Thyroid gland (tissue), 4 donors: ENCODE results near the gene PDE11A. TPM values are rescaled to one million over a fixed set of nuclear protein-coding genes. Genes with fewer than 3 reads are reported as not detected.
"Not testable (repeated sequence)": the region's sequence is repeated elsewhere in the genome, so short reads cannot be mapped to it uniquely, and the experiment has no call there.

ENCODE experiments used
- DNase-seq, 2 donors: peaks; one replicate each; pipeline ENCODE4 v3.0.0-alpha.2; 2019
- H3K27ac ChIP-seq, 3 donors: fragments of 200-600 bp; sonication (generic); 1 replicate in 2 of 3; 2 replicates in 1 of 3; pipeline ENCODE4 v1.5.1; 2016 to 2019; ENCODE audit warnings: mild to moderate bottlenecking in 1 of 3, moderate library complexity in 1 of 3
- H3K27me3 ChIP-seq: fragments of 200-600 bp; sonication (generic); one replicate; pipeline ENCODE4 v1.5.1; 2019
- H3K36me3 ChIP-seq, 2 donors: fragments of 200-600 bp; sonication (generic); one replicate each; pipeline ENCODE4 v1.5.1; 2016 to 2019
- H3K4me1 ChIP-seq, 2 donors: fragments of 200-600 bp; sonication (generic); one replicate each; pipeline ENCODE4 v1.5.1; 2017 to 2019
- H3K4me3 ChIP-seq, 3 donors: fragments of 200-600 bp; sonication (generic); replicated peaks in 1 of 3; 1 replicate in 2 of 3; 2 replicates in 1 of 3; pipeline ENCODE4 v1.5.1; 2016; ENCODE audit warnings: mild to moderate bottlenecking in 1 of 3
- H3K9me3 ChIP-seq: fragments of 200-600 bp; sonication (generic); one replicate; pipeline ENCODE4 v1.5.1; 2017
- CTCF ChIP-seq, 6 experiments: fragments of 200-600 bp in 3 of 6; fragments of 450-650 bp in 3 of 6; sonication (generic) in 3 of 6; IDR thresholded peaks; one replicate each; pipeline ENCODE4 v1.5.1; 2016 to 2019; ENCODE audit warnings: antibody characterized with exemption in 6 of 6, mild to moderate bottlenecking in 2 of 6, inconsistent platforms in 1 of 6, moderate library complexity in 1 of 6
- POLR2A ChIP-seq, 2 donors: fragments of 450-650 bp; IDR thresholded peaks; one replicate each; pipeline ENCODE4 v1.6.1; 2017; ENCODE audit warnings: antibody characterized with exemption in 2 of 2, mild to moderate bottlenecking in 2 of 2, moderate library complexity in 1 of 2
- WGBS, 2 donors: methylation state at CpG; one replicate each; pipeline ENCODE4 v1.1.5; 2017; 5-methylcytosine and 5-hydroxymethylcytosine counted together
- intact Hi-C: fragments of 100-400 bp; cut with DNase I; formaldehyde crosslinking; loops from one replicate; pipeline ENCODE4 v1.15.1; 2023
- total RNA-seq, 4 donors: library from RNA; depleted of rRNA; stranded (reverse); fragments of >200 nt; gene quantifications; one replicate each; pipeline ENCODE4 v1.2.3, GENCODE V29; 2016

Gene PDE11A
- total RNA-seq, 4 donors from 2014 or later = 2.2 to 4.0 (median 3.0) TPM

GRCh38 chr2:177952151-177952550 is 120.4 kb downstream of the PDE11A start:
- intact Hi-C loops = no loop called here
- Histone ChIP-seq H3K36me3 (no peaks in the 10 kb centered on the region), H3K9me3 (no peaks in the 10 kb centered on the region), H3K4me3 (no peak overlapping the region), H3K4me1 (no peaks in the 10 kb centered on the region), H3K27me3 (no peaks in the 10 kb centered on the region), H3K27ac (no peak overlapping the region)
- 62 to 83% methylated on average over 1 of the region's 1 CpG for WGBS, 2 donors
- no peak for DNase-seq
- TF ChIP-seq CTCF (IDR thresholded peaks at IDR 0.05) (no peak), POLR2A (IDR thresholded peaks at IDR 0.05) (no peak)

- intact Hi-C loops, H3K9me3 ChIP-seq, H3K4me1 ChIP-seq, H3K27ac ChIP-seq, H3K36me3 ChIP-seq, H3K4me3 ChIP-seq, H3K27me3 ChIP-seq, DNase-seq: not testable (repeated sequence)
- 82 to 93% methylated on average over 3 of the region's 3 CpGs for WGBS, 2 donors
These were observed 125.0 kb downstream of the PDE11A start for GRCh38 chr2:177947598-177947997.

GRCh38 chr2:177944530-177944929 is 128.0 kb downstream of the PDE11A start:
- DNase-seq, H3K4me3 ChIP-seq, H3K4me1 ChIP-seq, H3K9me3 ChIP-seq, intact Hi-C loops, H3K27ac ChIP-seq, H3K36me3 ChIP-seq, H3K27me3 ChIP-seq: not testable (repeated sequence)
- 96 to 97% methylated on average over 14 of the region's 14 CpGs for WGBS, 2 donors

- no peak for DNase-seq
These were observed 129.8 kb downstream of the PDE11A start for GRCh38 chr2:177942731-177943130.

DNA sequence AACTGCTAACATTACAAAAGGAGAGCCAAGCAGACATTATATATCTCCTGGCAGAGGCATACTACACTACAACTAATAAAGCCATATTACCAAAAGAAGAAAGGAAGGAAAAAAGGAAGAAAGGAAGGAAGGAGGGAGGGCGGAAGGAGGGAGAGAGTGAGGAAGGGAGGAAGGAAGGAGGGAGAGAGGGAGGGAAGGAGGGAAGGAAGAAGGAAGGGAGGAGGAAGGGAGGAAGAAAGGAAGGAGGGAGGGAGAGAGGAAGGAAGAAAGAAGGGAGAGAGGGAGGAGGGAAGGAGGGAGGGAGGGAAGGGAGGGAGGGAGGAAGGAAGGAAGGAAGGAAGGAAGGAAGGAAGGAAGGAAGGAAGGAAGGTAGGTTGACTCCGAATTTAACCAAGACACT is 133.4 kb downstream of the PDE11A start:
- DNase-seq = no peak
- 86 to 92% methylated on average over 2 of the region's 2 CpGs for WGBS, 2 donors
- Histone ChIP-seq H3K4me3 (no peak overlapping the region), H3K9me3 (no peaks in the 10 kb centered on the region), H3K36me3 (no peaks in the 10 kb centered on the region), H3K27me3 (no peaks in the 10 kb centered on the region), H3K4me1 (no peaks in the 10 kb centered on the region), H3K27ac (no peak overlapping the region)
- TF ChIP-seq POLR2A (IDR thresholded peaks at IDR 0.05) (no peak), CTCF (IDR thresholded peaks at IDR 0.05) (no peak)
- intact Hi-C loops = no loop called here

More at GRCh38 chr2:177942731-177943130, 129.8 kb downstream of the PDE11A start:
- Histone ChIP-seq H3K27me3 (no peaks in the 10 kb centered on the region), H3K9me3 (no peaks in the 10 kb centered on the region), H3K4me3 (no peak overlapping the region), H3K36me3 (no peaks in the 10 kb centered on the region), H3K27ac (no peak overlapping the region), H3K4me1 (no peaks in the 10 kb centered on the region)
- TF ChIP-seq CTCF (IDR thresholded peaks at IDR 0.05) (no peak), POLR2A (IDR thresholded peaks at IDR 0.05) (no peak)
- 81 to 89% methylated on average over 1 of the region's 1 CpG for WGBS, 2 donors
- intact Hi-C loops = no loop called here

DNA sequence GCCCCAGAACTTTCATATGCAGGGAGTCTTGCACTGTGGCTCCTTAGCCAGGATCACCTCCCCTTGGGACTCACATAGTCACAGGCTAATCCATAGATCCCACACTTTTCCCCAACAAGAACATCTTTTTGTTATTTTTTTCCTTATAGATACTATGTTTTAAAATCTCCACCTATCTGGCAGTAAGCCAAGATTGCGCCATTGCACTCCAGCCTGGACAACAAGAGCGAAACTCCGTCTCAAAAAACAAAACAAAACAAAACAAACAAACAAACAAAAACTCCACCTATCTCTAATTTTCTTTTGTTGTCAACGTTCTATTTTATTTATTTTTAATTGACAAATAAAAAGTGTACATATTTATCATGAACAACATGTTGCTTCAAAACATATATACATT is 141.7 kb downstream of the PDE11A start:
- DNase-seq = no peak
- intact Hi-C loops = no loop called here
- no peaks in the 10 kb centered on the region for H3K4me1 ChIP-seq
- 85 to 87% methylated on average over 4 of the region's 4 CpGs for WGBS, 2 donors
- no peak overlapping the region for H3K27ac ChIP-seq
- H3K36me3 ChIP-seq = no peaks in the 10 kb centered on the region
- H3K27me3 ChIP-seq = no peaks in the 10 kb centered on the region
- TF ChIP-seq CTCF (IDR thresholded peaks at IDR 0.05) (no peak), POLR2A (IDR thresholded peaks at IDR 0.05) (no peak)
- no peak overlapping the region for H3K4me3 ChIP-seq
- no peaks in the 10 kb centered on the region for H3K9me3 ChIP-seq
